Anterior cingulate cortex (tissue), 58 donors: Measurements from ENCODE around the gene SPSB2.

Source experiments
- DNase-seq, 58 donors: peaks; one replicate each; lab custom pipeline; 2025; lab: John Stamatoyannopoulos, UW

Gene SPSB2

DNA sequence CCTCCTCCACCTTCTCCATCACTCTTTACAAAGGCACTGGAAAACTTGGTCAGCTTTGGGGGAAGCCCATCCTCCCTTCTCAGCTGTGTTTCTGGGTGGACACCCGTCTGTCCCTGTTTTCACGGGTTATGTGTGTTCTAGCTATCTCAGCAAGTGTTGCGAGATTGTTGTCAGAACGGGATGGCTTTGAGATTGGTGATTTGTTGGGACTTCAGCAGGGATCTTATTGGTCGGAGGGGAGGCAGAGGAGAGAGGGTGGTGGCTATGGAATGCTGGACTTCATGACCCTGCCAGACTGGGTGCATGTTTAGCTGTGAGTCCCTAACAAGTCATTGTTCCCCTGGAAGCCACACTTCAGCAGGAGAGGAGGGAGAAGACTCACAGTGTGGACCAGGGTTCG, 19.1 kb downstream of the SPSB2 start:
- no peak for DNase-seq

DNA sequence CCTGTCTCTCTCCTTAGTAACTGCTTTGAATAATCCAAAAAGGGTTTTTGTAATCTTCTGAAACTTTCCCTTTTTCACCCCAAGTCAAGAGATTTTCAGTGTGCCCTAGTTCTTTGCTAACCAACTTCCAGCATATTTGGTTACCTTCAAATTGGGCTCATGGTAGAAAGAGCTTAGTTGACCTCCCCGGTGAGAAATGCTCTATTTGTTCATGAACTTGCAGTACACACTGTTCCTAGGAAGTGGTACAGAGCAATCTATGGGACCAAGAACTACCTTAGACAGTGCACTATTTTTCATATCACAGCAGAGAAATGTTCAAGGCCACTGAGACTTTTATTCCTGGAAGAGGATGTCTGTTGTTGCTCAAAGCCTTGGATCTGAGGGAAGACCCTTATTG, 19.5 kb downstream of the SPSB2 start:
- no peak for DNase-seq

GRCh38 chr12:6852651-6853354, 20.3 kb downstream of the SPSB2 start:
- DNase-seq, result peak in 47 of 58 donors; percentile 8 to 84 (median 54)

GRCh38 chr12:6851921-6852650, 21.0 kb downstream of the SPSB2 start, which contains the start of gene USP5:
Gene USP5 (plus strand): TSS chr12:6852150. CDS start chr12:6852180, 30 bp downstream.
- DNase-seq, result peak; percentile 96 to 100 (median 100)

GRCh38 chr12:6851153-6851920, 21.8 kb downstream of the SPSB2 start, which contains the start of gene CDCA3:
Gene CDCA3 (minus strand): TSS chr12:6851286. CDS start chr12:6850952, 334 bp downstream.
- peak; percentile 52 to 98 (median 88) for DNase-seq

DNA sequence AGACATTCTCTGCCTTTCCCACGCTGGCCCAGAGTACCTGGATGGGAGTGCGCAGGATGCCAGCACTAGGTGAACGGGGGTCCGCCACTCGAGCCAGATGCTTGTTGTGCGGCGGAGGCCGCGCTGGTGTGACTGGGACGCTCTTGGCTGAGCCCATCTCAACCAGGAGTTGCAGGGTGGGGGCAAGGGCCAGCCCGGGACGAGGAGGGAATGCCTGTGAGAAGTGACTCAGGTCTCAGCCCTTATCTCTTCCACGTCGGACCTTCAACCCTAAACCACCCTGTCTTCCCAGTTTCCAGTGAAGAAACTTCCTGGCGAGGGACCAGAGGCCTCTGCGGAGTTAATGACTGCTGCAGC, 22.3 kb downstream of the SPSB2 start:
- DNase-seq, result peak in 2 of 58 donors; percentile 37 to 62

- DNase-seq, result no peak
Observed at GRCh38 chr12:6849976-6850560, 23.0 kb downstream of the SPSB2 start.

GRCh38 chr12:6849427-6849826, 23.7 kb downstream of the SPSB2 start:
- DNase-seq, result no peak

DNA sequence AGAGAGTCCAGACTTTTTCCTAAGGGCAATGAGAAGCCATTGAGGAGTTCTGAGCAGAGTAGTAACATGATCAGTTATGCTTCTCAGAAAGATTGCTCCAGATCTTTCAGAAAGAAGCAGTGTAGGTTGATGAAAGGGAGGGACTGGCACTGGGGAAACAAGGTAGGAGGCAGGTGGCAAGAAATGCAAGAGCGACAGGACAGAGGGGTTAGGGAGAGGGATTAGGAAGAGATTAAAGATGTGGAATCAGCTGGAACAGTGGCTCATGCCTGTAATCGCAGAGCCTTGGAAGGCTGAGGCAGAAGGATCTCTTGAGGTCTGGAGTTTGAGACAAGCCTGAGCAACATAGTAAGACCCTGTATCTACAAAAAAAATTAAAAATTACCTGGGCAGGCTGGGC, 25.4 kb downstream of the SPSB2 start:
- DNase-seq, result no peak

GRCh38 chr12:6846316-6846869, 26.7 kb downstream of the SPSB2 start:
- DNase-seq, result no peak

- DNase-seq, result no peak
Observed at GRCh38 chr12:6845395-6845794, 27.7 kb downstream of the SPSB2 start.

- no peak for DNase-seq
Observed at GRCh38 chr12:6843118-6843902, 29.8 kb downstream of the SPSB2 start.

GRCh38 chr12:6842075-6842474, 31.0 kb downstream of the SPSB2 start:
- DNase-seq, result no peak

GRCh38 chr12:6840761-6841515, 32.2 kb downstream of the SPSB2 start, which contains the start of gene GNB3:
Gene GNB3 (plus strand): TSS chr12:6840925. CDS start chr12:6841288, 363 bp downstream.
- DNase-seq, result no peak

- no peak for DNase-seq
Observed at GRCh38 chr12:6840330-6840729, 32.8 kb downstream of the SPSB2 start.

DNA sequence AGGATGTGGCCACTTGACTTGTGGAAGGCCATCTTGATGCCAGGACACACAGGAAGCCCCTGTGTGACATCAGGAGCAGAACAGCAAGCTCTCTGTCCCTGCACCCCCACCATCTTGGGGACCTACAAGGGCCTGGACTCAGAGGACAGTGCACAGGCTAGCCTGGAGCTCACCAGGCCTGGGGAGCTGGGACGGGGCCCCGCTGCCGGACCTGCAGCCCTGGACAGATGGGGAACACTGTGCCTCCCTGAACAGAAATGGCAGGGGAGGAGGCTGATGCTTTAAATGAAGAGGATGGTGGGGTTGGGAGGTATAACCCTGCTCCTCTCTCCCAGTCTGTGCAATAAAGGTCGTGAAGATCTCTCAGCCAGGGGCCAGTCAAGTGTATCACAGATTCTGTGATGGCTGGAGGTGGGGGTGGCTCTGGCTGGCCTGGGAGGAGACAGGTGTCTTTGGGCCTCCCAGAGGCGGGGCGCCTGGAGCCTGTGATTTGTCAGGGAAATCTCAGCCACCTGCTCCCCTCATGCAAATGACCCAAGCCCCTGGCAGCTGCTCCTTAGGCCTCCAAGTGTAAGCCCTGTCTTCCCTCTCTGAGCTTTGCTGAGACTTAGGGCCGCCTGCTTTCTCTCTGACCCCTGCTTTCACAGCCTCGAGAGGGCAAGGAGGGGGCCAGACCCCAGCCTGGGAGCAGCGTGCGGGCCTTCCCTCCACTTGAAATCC, 33.5 kb downstream of the SPSB2 start:
- DNase-seq, result no peak

DNA sequence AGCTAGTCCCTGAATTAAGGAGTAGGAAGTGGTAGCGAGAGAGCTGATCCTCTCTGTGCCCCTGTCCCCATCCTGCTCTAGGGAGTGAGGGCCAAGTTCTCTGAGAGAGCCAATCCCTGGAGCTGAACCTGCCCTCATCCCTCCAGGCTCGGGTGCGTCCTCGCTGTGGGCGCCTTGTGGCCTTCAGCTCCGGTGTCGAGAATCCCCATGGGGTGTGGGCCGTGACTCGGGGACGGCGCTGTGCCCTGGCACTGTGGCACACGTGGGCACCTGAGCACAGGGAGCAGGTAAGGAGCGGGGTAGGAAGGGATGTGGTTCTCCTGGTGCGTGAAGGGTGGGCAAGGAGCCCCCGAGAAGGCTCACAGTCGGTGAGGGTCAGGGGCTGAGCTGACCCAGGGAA, 34.2 kb downstream of the SPSB2 start:
- DNase-seq, result no peak
